HCT116 (cell line): Measurements from ENCODE around the gene TMCC1. TPM values are rescaled to one million over a fixed set of nuclear protein-coding genes. Genes with fewer than 3 reads are reported as not detected.

Source experiments
- ATAC-seq: fragments of 200-7000 bp; cut with Tn5 transposase; 2 replicates; pipeline ENCODE4 v1.9.1; 2020; ENCODE audit warnings: mild to moderate bottlenecking, moderate library complexity
- BruUV-seq: library from RNA; stranded (reverse); fragments of 400-500 nt; replicated peaks from 2 replicates; lab custom pipeline; 2021; lab: Mats Ljungman, UMichigan
- CTCF ChIA-PET: fragments of 300-600 bp; sonication (Branson Sonifier 250); formaldehyde crosslinking; loops from one replicate; lab custom pipeline; 2021; ENCODE audit warnings: antibody characterized with exemption; lab: Charles Lee
- POLR2A ChIA-PET: fragments of 300-600, 350-600 bp; sonication (Branson Sonifier 250); formaldehyde crosslinking; loops from one replicate; lab custom pipeline; 2021; ENCODE audit warnings: antibody characterized with exemption; lab: Charles Lee
- RAD21 ChIA-PET, 2 experiments: fragments of 300-600 bp; sonication (Branson Sonifier 250); formaldehyde crosslinking; loops; one replicate each; lab custom pipeline; 2023; ENCODE audit warnings: low total read pairs in 2 of 2; ENCODE audit not compliant: uncharacterized antibody in 2 of 2, unreplicated experiment in 2 of 2, low non-redundant PET in 1 of 2; lab: Charles Lee
- DNase-seq: peaks from one replicate; pipeline ENCODE4 v3.0.0-alpha.2; 2010; ENCODE audit warnings: low read depth, low spot score
- H2AFZ ChIP-seq: fragments of 200-600 bp; shearing (Covaris generic), sonication (generic); 2 replicates; pipeline ENCODE4 v1.6.1; 2017; ENCODE audit warnings: low read depth, mixed run types, mixed read lengths, antibody characterized with exemption, low read length; ENCODE audit not compliant: poor library complexity, severe bottlenecking
- H3K27ac ChIP-seq: 2 replicates; pipeline ENCODE4 v1.5.1; 2012; ENCODE audit warnings: low read depth, low read length
- H3K27me3 ChIP-seq: fragments of 200-600 bp; sonication (generic); 2 replicates; pipeline ENCODE4 v1.6.1; 2016; ENCODE audit warnings: mixed run types, low read length, mixed read lengths; ENCODE audit not compliant: insufficient read depth
- H3K36me3 ChIP-seq, 2 experiments: fragments of 200-500 bp in 1 of 2; fragments of 200-600 bp in 1 of 2; sonication (Bioruptor generic) in 1 of 2; sonication (generic) in 1 of 2; 2 replicates each; pipeline versions ENCODE4 v1.5.1 to v1.6.1; 2014 to 2016; ENCODE audit warnings: low read length in 2 of 2, inconsistent platforms in 1 of 2, mixed read lengths in 1 of 2, mixed run types in 1 of 2; ENCODE audit not compliant: insufficient read depth in 2 of 2, control insufficient read depth in 1 of 2
- H3K4me1 ChIP-seq, 2 experiments: fragments of 200-600 bp in 1 of 2; sonication (generic) in 1 of 2; 2 replicates each; pipeline versions ENCODE4 v1.5.1 to v1.6.1; 2012 to 2017; ENCODE audit warnings: low read length in 2 of 2, inconsistent platforms in 1 of 2, mild to moderate bottlenecking in 1 of 2, mixed read lengths in 1 of 2, mixed run types in 1 of 2, moderate library complexity in 1 of 2; ENCODE audit not compliant: insufficient read depth in 2 of 2, control insufficient read depth in 1 of 2
- H3K4me2 ChIP-seq: fragments of 200-600 bp; sonication (generic); 2 replicates; pipeline ENCODE4 v1.6.1; 2017; ENCODE audit warnings: mixed run types, low read length, mixed read lengths
- H3K4me3 ChIP-seq, 2 experiments: fragments of 200-600 bp in 1 of 2; sonication (generic) in 1 of 2; replicated peaks in 1 of 2; 2 replicates each; pipeline ENCODE4 v1.5.1; 2011 to 2016; ENCODE audit warnings: low read length in 2 of 2, control low read depth in 1 of 2, low read depth in 1 of 2, mild to moderate bottlenecking in 1 of 2, mixed read lengths in 1 of 2, mixed run types in 1 of 2
- H3K79me2 ChIP-seq: fragments of 200-600 bp; sonication (generic); 2 replicates; pipeline ENCODE4 v1.6.1; 2017; ENCODE audit warnings: mild to moderate bottlenecking, mixed run types, low read length, moderate library complexity, mixed read lengths; ENCODE audit not compliant: insufficient read depth
- H3K9ac ChIP-seq: fragments of 200-600 bp; sonication (generic); 2 replicates; pipeline ENCODE4 v1.6.1; 2016; ENCODE audit warnings: low read length, mixed read lengths
- H3K9me2 ChIP-seq: fragments of 200-600 bp; sonication (generic), shearing (Covaris generic); 2 replicates; pipeline ENCODE4 v1.6.1; 2017; ENCODE audit warnings: mixed run types, mild to moderate bottlenecking, moderate library complexity; ENCODE audit not compliant: insufficient read depth
- H3K9me3 ChIP-seq, 2 experiments: fragments of 200-500 bp in 1 of 2; fragments of 200-600 bp in 1 of 2; sonication (Bioruptor generic) in 1 of 2; sonication (generic) in 1 of 2; 2 replicates each; pipeline ENCODE4 v1.6.1; 2014 to 2017; ENCODE audit warnings: low read length in 2 of 2, mixed read lengths in 2 of 2, inconsistent platforms in 1 of 2, low read depth in 1 of 2, mild to moderate bottlenecking in 1 of 2, mixed run types in 1 of 2, moderate library complexity in 1 of 2; ENCODE audit not compliant: control insufficient read depth in 1 of 2, insufficient read depth in 1 of 2
- H4K20me1 ChIP-seq: fragments of 200-600 bp; sonication (generic), shearing (Covaris generic); 2 replicates; pipeline ENCODE4 v1.6.1; 2017; ENCODE audit warnings: mixed run types, mild to moderate bottlenecking, moderate library complexity; ENCODE audit not compliant: insufficient read depth
- CBX3 ChIP-seq: IDR thresholded peaks from 2 replicates; pipeline ENCODE4 v1.6.1; 2012; ENCODE audit warnings: low read depth
- CEBPB ChIP-seq: IDR thresholded peaks from 2 replicates; pipeline ENCODE4 v1.6.1; 2012; ENCODE audit warnings: low read depth
- ELF1 ChIP-seq: IDR thresholded peaks from 2 replicates; pipeline ENCODE4 v1.6.1; 2012; ENCODE audit warnings: low read depth, borderline replicate concordance
- EZH2 ChIP-seq: fragments of 200-600 bp; sonication (generic); IDR thresholded peaks from 2 replicates; pipeline ENCODE4 v1.6.1; 2017; ENCODE audit warnings: antibody characterized with exemption, mixed run types
- EZH2phosphoT487 ChIP-seq: fragments of 200-600 bp; IDR thresholded peaks from 2 replicates; pipeline ENCODE4 v1.6.1; 2018; ENCODE audit warnings: antibody characterized with exemption, borderline replicate concordance
- FOSL1 ChIP-seq: IDR thresholded peaks from 2 replicates; pipeline ENCODE4 v1.6.1; 2012; ENCODE audit warnings: low read depth
- JUND ChIP-seq: IDR thresholded peaks from 2 replicates; pipeline ENCODE4 v1.6.1; 2012
- POLR2AphosphoS5 ChIP-seq: IDR thresholded peaks from 2 replicates; pipeline ENCODE4 v1.6.1; 2011; ENCODE audit warnings: mild to moderate bottlenecking, low read depth, low read length, moderate library complexity
- SIN3A ChIP-seq: IDR thresholded peaks from 2 replicates; pipeline ENCODE4 v1.6.1; 2012; ENCODE audit warnings: low read depth
- SP1 ChIP-seq: IDR thresholded peaks from 2 replicates; pipeline ENCODE4 v1.6.1; 2012; ENCODE audit warnings: low read depth
- SRF ChIP-seq: IDR thresholded peaks from 2 replicates; pipeline ENCODE4 v1.6.1; 2012; ENCODE audit warnings: low read depth
- TCF7L2 ChIP-seq: IDR thresholded peaks from 2 replicates; pipeline ENCODE4 v1.7.0; 2011; ENCODE audit warnings: borderline replicate concordance, inconsistent platforms; ENCODE audit not compliant: insufficient read depth, insufficient read length; ENCODE audit errors: extremely low read depth
- YY1 ChIP-seq: IDR thresholded peaks from 2 replicates; pipeline ENCODE4 v1.6.1; 2011; ENCODE audit warnings: low read length, low read depth, moderate library complexity, mild to moderate bottlenecking; ENCODE audit not compliant: insufficient replicate concordance; ENCODE audit errors: extremely low read depth
- ZNF274 ChIP-seq: fragments of 200-500 bp; sonication (Bioruptor generic); IDR thresholded peaks from 2 replicates; pipeline ENCODE4 v1.6.1; 2014; ENCODE audit warnings: mild to moderate bottlenecking, low read depth, low read length, inconsistent platforms
- intact Hi-C: fragments of 100-400 bp; cut with micrococcal nuclease; formaldehyde crosslinking; loops from 2 replicates; pipeline ENCODE4 v1.10.0; 2022
- total RNA-seq: library from RNA; stranded (reverse); gene quantifications from one replicate; pipeline ENCODE4 v1.2.1, GENCODE V29; 2021; ENCODE audit not compliant: unreplicated experiment
- TF ChIP-seq, protein P1 (sequence below), 3 experiments: fragments of 200-600 bp in 1 of 3; sonication (generic) in 1 of 3; IDR thresholded peaks in 2 of 3; conservative IDR thresholded peaks in 1 of 3; 2 replicates each; pipeline ENCODE4 v1.5.1; 2012 to 2017; ENCODE audit warnings: low read depth in 2 of 3, low read length in 2 of 3, antibody characterized with exemption in 1 of 3, borderline replicate concordance in 1 of 3, control low read depth in 1 of 3, mild to moderate bottlenecking in 1 of 3, mixed read lengths in 1 of 3, mixed run types in 1 of 3, moderate library complexity in 1 of 3; ENCODE audit not compliant: insufficient read depth in 1 of 3
- TF ChIP-seq, protein P2 (sequence below): IDR thresholded peaks from 2 replicates; pipeline ENCODE4 v1.6.1; 2012

TMCC1 gene
- total RNA-seq, 1 experiment from 2014 or later: 32.5 TPM

DNA sequence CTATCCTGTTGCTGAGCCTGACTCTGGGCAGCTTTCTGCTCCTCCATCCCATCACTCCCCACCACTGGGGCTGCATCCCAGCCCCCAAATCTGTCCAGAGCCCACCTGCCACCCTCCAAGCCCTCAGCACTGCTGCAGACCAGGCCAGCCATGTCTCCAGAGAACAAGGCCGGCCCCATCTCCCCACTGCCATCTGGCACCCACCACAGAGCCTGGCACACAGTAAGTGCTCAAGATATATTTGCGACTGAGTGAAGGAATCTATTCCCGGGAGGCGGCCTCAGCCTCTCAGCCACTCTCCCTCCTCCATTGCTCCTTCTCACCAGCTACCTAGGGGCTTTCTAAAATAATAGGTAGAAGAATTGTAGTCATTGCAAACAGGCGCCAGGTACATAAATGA lies 291.8 kb downstream of the TMCC1 start:
- no peak overlapping the region for H3K4me2 ChIP-seq
- TF ChIP-seq ELF1 (no peak), SP1 (no peak), FOSL1 (no peak), CBX3 (no peak), EZH2phosphoT487 (no peak), ZNF274 (no peak), SIN3A (no peak), EZH2 (no peak), JUND (no peak), YY1 (no peak), CEBPB (no peak), SRF (no peak), TCF7L2 (no peak), POLR2AphosphoS5 (no peak)
- TF ChIP-seq, protein P1, sequence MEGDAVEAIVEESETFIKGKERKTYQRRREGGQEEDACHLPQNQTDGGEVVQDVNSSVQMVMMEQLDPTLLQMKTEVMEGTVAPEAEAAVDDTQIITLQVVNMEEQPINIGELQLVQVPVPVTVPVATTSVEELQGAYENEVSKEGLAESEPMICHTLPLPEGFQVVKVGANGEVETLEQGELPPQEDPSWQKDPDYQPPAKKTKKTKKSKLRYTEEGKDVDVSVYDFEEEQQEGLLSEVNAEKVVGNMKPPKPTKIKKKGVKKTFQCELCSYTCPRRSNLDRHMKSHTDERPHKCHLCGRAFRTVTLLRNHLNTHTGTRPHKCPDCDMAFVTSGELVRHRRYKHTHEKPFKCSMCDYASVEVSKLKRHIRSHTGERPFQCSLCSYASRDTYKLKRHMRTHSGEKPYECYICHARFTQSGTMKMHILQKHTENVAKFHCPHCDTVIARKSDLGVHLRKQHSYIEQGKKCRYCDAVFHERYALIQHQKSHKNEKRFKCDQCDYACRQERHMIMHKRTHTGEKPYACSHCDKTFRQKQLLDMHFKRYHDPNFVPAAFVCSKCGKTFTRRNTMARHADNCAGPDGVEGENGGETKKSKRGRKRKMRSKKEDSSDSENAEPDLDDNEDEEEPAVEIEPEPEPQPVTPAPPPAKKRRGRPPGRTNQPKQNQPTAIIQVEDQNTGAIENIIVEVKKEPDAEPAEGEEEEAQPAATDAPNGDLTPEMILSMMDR (IDR thresholded peaks at IDR 0.05 in 2 of 3, conservative IDR thresholded peaks at IDR 0.05 in 1 of 3; ENCODE audit: borderline replicate concordance in 1 of 3, insufficient read depth in 1 of 3, low read depth in 2 of 3, low read length in 2 of 3): no peak
- TF ChIP-seq, protein P2, sequence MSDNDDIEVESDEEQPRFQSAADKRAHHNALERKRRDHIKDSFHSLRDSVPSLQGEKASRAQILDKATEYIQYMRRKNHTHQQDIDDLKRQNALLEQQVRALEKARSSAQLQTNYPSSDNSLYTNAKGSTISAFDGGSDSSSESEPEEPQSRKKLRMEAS: no peak
- TF ChIP-seq, all 23 proteins: peak for 0
- Histone ChIP-seq H3K9ac (no peak overlapping the region), H4K20me1 (no peaks in the 10 kb centered on the region), H3K4me3 (no peak overlapping the region), H3K9me2 (no peaks in the 10 kb centered on the region), H3K27ac (no peak overlapping the region), H3K36me3 (no peaks in the 10 kb centered on the region), H3K79me2 (peaks cover 59% of the 10 kb centered on the region), H3K4me1 (peaks cover 15 to 41% of the 10 kb centered on the region in 2 experiments), H3K27me3 (no peaks in the 10 kb centered on the region), H2AFZ (no peak overlapping the region), H3K9me3 (no peaks in the 10 kb centered on the region)
- DNase-seq (no peak), ATAC-seq (no peak)
- intact Hi-C loops: no loop called here
- ChIA-PET POLR2A (no interaction called here), RAD21 (no interaction called here), CTCF (no interaction called here)
- BruUV-seq: no TSS peak
